ENCODE data around the gene PPCDC.

Gene PPCDC

DNA sequence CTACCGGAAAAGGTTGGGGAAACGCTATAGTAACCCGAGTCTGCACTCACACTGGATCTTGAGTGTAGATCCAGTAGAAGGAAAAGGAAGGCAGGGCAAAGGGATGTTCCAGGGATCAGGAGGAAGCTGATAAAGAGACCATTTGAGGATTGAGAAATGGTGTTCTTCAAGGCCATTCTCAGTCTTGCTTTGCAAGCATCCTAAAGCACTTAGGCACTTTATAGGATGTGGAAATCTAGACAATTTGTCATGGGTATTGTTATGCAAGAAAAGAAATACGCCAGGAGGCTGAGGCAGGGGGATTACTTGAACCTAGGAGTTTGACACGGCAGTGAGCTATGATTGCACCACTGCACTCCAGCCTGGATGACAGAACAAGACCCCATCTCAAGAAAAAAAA is 41.2 kb upstream of the PPCDC start (continued):
- TF ChIP-seq CSRNP3 (CRISPR knock-in tag; IDR thresholded peaks at IDR 0.05) = no peak

DNA sequence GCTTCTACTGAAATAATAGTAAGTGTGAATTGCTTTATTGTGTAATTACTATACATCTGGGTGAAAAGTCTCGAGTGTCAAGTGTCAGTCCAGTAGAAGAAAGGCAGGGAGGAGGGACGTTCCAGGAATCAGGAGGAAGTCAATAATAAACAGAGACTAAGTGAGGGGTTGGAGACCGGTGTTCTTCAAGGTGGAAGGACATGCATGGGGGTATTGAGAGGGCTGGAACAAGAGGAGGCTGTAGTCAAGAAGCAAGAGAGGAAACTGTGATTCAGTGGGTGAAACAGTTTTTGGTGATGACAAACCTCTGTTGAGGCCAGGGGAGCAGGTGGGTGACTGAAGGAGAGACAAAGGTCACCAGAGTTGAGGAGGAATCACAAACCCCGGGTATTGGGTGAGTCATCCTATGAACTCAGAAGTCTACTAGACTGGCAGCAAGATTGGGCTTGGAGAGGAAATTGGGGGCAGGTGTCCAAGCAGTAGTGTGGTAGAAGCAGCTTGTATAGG is 39.6 kb upstream of the PPCDC start:
- no peak for TF ChIP-seq ZC3H10 (CRISPR knock-in tag; IDR thresholded peaks at IDR 0.05)
- no peak for TF ChIP-seq CREB5 (CRISPR knock-in tag; IDR thresholded peaks at IDR 0.05; ENCODE audit: low read depth)
- TF ChIP-seq PPARA (CRISPR knock-in tag; IDR thresholded peaks at IDR 0.05; ENCODE audit: borderline replicate concordance) = no peak
- TF ChIP-seq, protein P1, sequence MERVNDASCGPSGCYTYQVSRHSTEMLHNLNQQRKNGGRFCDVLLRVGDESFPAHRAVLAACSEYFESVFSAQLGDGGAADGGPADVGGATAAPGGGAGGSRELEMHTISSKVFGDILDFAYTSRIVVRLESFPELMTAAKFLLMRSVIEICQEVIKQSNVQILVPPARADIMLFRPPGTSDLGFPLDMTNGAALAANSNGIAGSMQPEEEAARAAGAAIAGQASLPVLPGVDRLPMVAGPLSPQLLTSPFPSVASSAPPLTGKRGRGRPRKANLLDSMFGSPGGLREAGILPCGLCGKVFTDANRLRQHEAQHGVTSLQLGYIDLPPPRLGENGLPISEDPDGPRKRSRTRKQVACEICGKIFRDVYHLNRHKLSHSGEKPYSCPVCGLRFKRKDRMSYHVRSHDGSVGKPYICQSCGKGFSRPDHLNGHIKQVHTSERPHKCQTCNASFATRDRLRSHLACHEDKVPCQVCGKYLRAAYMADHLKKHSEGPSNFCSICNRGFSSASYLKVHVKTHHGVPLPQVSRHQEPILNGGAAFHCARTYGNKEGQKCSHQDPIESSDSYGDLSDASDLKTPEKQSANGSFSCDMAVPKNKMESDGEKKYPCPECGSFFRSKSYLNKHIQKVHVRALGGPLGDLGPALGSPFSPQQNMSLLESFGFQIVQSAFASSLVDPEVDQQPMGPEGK (CRISPR knock-in tag; IDR thresholded peaks at IDR 0.05; ENCODE audit: borderline replicate concordance) = no peak
- no peak for TF ChIP-seq ZNF565 (CRISPR knock-in tag; conservative IDR thresholded peaks at IDR 0.05; ENCODE audit: low read depth)
- TF ChIP-seq GLIS3 (CRISPR knock-in tag; IDR thresholded peaks at IDR 0.05) = no peak
- no peak for TF ChIP-seq ESRRG (CRISPR knock-in tag; IDR thresholded peaks at IDR 0.05)
- TF ChIP-seq OSR1 (CRISPR knock-in tag; IDR thresholded peaks at IDR 0.05) = no peak
- no peak for ATAC-seq

DNA sequence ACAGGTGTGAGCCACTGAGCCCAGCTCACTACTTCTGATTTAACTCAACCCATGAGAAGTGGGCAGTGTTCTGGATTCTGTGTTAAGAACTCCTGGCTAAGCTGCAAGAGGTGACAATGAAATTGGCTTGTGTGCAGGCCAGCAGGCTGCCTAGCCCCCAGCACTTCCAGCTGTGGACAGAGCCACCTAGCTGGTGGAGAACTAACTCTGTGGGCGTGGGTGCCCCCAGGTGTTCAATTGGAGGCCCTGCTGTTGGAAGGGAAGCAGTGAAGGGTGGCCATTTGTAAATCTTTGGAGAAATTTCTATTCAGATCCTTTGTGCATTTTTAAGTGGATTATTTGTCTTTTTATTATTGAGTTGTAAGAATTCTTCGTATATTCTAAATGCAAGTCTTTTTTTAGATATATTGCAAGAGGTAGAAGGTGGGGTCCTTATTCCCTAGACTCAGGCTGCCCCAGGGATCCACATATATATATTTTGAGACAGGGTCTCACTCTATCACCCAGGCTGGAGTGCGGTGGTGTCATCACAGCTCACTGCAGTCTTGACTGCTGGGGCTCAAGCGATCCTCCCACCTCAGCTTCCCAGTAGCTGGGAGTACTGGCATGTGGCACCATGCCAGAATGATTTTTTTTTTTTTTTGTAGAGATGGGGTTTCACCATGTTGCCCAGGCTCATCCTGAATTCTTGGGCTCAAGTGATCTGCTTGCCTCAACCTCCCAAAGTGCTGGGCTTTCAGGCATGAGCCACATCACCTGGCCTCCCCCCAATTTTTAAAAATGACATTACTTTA is 35.2 kb upstream of the PPCDC start:
- peak; percentile 91 for ATAC-seq
- TF ChIP-seq TSHZ2 (CRISPR knock-in tag; IDR thresholded peaks at IDR 0.05) (no peak), CSRNP3 (CRISPR knock-in tag; IDR thresholded peaks at IDR 0.05) (no peak), GLIS3 (CRISPR knock-in tag; IDR thresholded peaks at IDR 0.05) (no peak), TOX (CRISPR knock-in tag; IDR thresholded peaks at IDR 0.05; ENCODE audit: borderline replicate concordance) (no peak), TCF4 (CRISPR knock-in tag; IDR thresholded peaks at IDR 0.05; ENCODE audit: borderline replicate concordance) (no peak), ARNTL (CRISPR knock-in tag; IDR thresholded peaks at IDR 0.05; ENCODE audit: borderline replicate concordance, low read depth) (no peak), RARB (CRISPR knock-in tag; IDR thresholded peaks at IDR 0.05) (no peak), ZNF70 (CRISPR knock-in tag; IDR thresholded peaks at IDR 0.05) (no peak), SNAI2 (CRISPR knock-in tag; IDR thresholded peaks at IDR 0.05) (no peak), ISL1 (CRISPR knock-in tag; IDR thresholded peaks at IDR 0.05) (no peak), ESRRG (CRISPR knock-in tag; IDR thresholded peaks at IDR 0.05) (no peak), ZNF8 (CRISPR knock-in tag; IDR thresholded peaks at IDR 0.05) (no peak), ZNF565 (CRISPR knock-in tag; conservative IDR thresholded peaks at IDR 0.05; ENCODE audit: low read depth) (no peak), BACH2 (CRISPR knock-in tag; IDR thresholded peaks at IDR 0.05; ENCODE audit: borderline replicate concordance) (no peak), CREB5 (CRISPR knock-in tag; IDR thresholded peaks at IDR 0.05; ENCODE audit: low read depth) (no peak), PPARA (CRISPR knock-in tag; IDR thresholded peaks at IDR 0.05; ENCODE audit: borderline replicate concordance) (no peak), OSR1 (CRISPR knock-in tag; IDR thresholded peaks at IDR 0.05) (no peak)
- TF ChIP-seq, protein P1 (CRISPR knock-in tag; IDR thresholded peaks at IDR 0.05; ENCODE audit: borderline replicate concordance) = no peak
- TF ChIP-seq, protein P2, sequence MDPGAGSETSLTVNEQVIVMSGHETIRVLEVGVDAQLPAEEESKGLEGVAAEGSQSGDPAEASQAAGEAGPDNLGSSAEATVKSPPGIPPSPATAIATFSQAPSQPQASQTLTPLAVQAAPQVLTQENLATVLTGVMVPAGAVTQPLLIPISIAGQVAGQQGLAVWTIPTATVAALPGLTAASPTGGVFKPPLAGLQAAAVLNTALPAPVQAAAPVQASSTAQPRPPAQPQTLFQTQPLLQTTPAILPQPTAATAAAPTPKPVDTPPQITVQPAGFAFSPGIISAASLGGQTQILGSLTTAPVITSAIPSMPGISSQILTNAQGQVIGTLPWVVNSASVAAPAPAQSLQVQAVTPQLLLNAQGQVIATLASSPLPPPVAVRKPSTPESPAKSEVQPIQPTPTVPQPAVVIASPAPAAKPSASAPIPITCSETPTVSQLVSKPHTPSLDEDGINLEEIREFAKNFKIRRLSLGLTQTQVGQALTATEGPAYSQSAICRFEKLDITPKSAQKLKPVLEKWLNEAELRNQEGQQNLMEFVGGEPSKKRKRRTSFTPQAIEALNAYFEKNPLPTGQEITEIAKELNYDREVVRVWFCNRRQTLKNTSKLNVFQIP (CRISPR knock-in tag; IDR thresholded peaks at IDR 0.05; ENCODE audit: borderline replicate concordance, low read depth) = no peak
